Colonic mucosa (tissue), 4 donors: ENCODE results near the gene CCDC194. TPM values are rescaled to one million over a fixed set of nuclear protein-coding genes. Genes with fewer than 3 reads are reported as not detected.

Source experiments
- DNase-seq: peaks from one replicate; pipeline ENCODE4 v3.0.0-alpha.2; 2020
- H3K27ac ChIP-seq: fragments of 200-600 bp; one replicate; pipeline ENCODE4 v1.8.0; 2021
- H3K27me3 ChIP-seq: fragments of 200-600 bp; one replicate; pipeline ENCODE4 v1.8.0; 2021
- H3K36me3 ChIP-seq: fragments of 200-600 bp; one replicate; pipeline ENCODE4 v1.8.0; 2021
- H3K4me1 ChIP-seq: fragments of 200-600 bp; one replicate; pipeline ENCODE4 v1.8.0; 2021; ENCODE audit warnings: mild to moderate bottlenecking
- H3K4me3 ChIP-seq: fragments of 200-600 bp; one replicate; pipeline ENCODE4 v1.8.0; 2021
- H3K9ac ChIP-seq, 2 donors: one replicate each; pipeline ENCODE4 v1.7.0; 2013; ENCODE audit warnings: control low read depth in 2 of 2, low read depth in 2 of 2, low read length in 2 of 2
- H3K9me3 ChIP-seq: fragments of 200-600 bp; one replicate; pipeline ENCODE4 v1.8.0; 2021
- intact Hi-C: fragments of 100-400 bp; cut with DNase I; formaldehyde crosslinking; loops from one replicate; pipeline ENCODE4 v1.14.1; 2022
- total RNA-seq, 2 donors: library from RNA; stranded (reverse); fragmentation: NEBNext Ultra II Directional in 1 of 2; extraction: Animal tissue kit (Norgen Biotek cat#: 25700) in 1 of 2; gene quantifications; one replicate each; pipeline ENCODE4 v1.2.1, GENCODE V29; 2021
- TF ChIP-seq, protein P1 (sequence below): fragments of 200-600 bp; IDR thresholded peaks from one replicate; pipeline ENCODE4 v1.8.0; 2022; ENCODE audit warnings: antibody characterized with exemption, mild to moderate bottlenecking
- donor health status: healthy.
- donor health status: DM: no; HTN: no; CAD: no.
- donor health status: DM: no; HTN: no; CAD: no.

CCDC194 gene
- total RNA-seq, 2 donors from 2014 or later: not detected

DNA sequence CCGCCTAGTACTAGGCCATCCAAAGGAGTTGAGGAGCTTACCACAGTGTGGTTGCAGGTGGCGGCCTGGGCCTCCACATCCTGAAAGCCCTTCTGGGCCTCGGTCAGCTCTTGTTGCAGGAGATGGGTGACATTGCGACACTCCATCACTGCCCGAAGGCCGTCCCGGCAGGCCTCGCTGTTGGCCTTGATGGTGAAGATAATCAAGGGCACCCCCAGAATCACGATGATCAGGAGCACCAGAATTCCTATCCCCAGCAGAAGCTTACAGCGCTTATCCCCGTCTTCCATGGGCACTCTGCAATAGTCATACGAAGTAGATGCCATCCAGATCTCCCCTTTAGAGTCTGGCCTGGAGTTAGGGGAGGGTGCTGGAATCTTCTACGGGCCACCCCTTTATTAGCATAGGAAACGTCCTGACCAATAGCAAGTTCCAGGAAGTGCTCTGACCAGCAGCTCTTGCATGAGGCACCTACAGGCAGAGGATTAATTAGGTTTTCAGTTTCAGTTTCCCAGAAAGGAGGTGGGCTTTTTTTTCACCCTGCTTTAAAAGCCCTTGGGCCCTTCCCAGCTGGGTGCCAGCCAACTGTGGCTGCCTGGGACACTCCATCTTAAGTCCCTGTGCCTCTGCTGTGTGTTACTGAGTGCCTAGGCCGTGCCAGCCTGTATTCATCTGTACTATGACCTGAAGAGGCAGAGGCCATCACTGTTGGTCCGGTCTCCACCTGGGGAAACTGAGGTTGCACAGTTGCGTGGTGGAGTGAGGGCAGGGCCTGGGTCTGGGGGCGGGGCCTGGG is 11.5 kb upstream of the CCDC194 start, which contains the start of gene BST2:
Gene BST2 (minus strand): TSS at position 381 of the 796 bp plus-strand sequence. CDS start 55 bp downstream, at position 326.
- DNase-seq: peak; percentile 38
- intact Hi-C loops: no loop called here
- TF ChIP-seq, protein P1, sequence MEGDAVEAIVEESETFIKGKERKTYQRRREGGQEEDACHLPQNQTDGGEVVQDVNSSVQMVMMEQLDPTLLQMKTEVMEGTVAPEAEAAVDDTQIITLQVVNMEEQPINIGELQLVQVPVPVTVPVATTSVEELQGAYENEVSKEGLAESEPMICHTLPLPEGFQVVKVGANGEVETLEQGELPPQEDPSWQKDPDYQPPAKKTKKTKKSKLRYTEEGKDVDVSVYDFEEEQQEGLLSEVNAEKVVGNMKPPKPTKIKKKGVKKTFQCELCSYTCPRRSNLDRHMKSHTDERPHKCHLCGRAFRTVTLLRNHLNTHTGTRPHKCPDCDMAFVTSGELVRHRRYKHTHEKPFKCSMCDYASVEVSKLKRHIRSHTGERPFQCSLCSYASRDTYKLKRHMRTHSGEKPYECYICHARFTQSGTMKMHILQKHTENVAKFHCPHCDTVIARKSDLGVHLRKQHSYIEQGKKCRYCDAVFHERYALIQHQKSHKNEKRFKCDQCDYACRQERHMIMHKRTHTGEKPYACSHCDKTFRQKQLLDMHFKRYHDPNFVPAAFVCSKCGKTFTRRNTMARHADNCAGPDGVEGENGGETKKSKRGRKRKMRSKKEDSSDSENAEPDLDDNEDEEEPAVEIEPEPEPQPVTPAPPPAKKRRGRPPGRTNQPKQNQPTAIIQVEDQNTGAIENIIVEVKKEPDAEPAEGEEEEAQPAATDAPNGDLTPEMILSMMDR: no peak
- Histone ChIP-seq H3K27me3 (no peaks in the 10 kb centered on the region), H3K27ac (peak within 1 kb of the TSS; percentile 88), H3K4me3 (peak within 1 kb of the TSS; percentile 35), H3K9ac (peak within 1 kb of the TSS; percentile 71 to 83), H3K36me3 (no peaks in the 10 kb centered on the region), H3K9me3 (no peaks in the 10 kb centered on the region), H3K4me1 (peaks cover 3% of the 10 kb centered on the region)

DNA sequence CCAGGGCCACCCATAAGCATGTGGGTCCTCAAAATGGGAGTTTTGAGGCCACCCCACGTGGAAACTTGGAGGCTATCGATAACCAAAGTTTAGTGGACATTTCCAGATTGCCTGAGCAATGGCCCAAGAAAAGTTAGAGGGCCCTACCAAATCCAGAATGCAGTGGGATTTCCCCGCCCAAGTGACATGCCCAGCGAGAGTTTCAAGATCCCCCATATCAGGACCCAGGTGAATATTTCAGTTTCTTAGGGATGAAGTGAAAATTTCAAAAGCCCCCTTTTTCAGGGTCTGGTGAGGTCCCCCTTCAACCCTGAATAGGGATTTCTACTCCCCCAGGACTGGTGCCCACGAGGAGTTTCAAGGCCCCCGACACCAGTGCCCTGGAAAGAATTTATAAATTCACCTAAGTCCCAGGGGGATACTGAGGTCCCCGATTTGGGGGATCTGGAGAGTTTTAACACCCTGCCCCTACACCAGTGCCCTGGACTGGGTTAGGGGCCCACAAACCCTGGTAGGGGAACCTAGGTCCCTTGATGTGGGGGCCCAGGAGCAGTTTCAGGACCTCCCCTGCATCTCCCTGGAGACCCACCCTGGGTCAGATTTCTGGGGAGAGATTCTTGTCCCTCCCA is 10.7 kb upstream of the CCDC194 start:
- Histone ChIP-seq H3K27ac (peak overlapping the region; percentile 88), H3K4me1 (peaks cover 3% of the 10 kb centered on the region), H3K9ac (peak overlapping the region; percentile 71 to 83), H3K36me3 (no peaks in the 10 kb centered on the region), H3K27me3 (no peaks in the 10 kb centered on the region), H3K9me3 (no peaks in the 10 kb centered on the region), H3K4me3 (peak overlapping the region; percentile 35)
- DNase-seq: no peak
- intact Hi-C loops: no loop called here
- TF ChIP-seq, protein P1: no peak

DNA sequence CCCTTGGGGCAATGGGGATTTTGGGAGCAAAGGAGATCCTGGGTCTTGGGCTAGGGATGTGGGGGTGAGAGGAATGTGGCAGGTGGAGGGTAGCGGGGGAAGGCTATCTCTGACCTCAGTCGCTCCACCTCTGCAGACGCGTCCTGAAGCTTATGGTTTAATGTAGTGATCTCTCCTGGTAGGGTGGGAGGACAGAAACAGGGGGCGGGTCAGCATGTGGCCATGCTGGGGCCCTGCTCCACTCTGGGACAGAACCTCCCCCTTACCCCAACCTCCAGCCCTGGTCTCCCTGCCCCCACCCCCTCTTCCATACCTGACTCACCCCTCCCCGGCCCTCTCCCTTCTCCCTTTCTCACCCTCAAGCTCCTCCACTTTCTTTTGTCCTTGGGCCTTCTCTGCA is 10.0 kb upstream of the CCDC194 start:
- Histone ChIP-seq H3K4me1 (peaks cover 3% of the 10 kb centered on the region), H3K27ac (no peak overlapping the region), H3K36me3 (no peaks in the 10 kb centered on the region), H3K9ac (peak overlapping the region in 1 of 2 donors; percentile 83), H3K27me3 (no peaks in the 10 kb centered on the region), H3K9me3 (no peaks in the 10 kb centered on the region), H3K4me3 (peak overlapping the region; percentile 35)
- no peak for DNase-seq
- TF ChIP-seq, protein P1: no peak
- intact Hi-C loops: no loop called here

DNA sequence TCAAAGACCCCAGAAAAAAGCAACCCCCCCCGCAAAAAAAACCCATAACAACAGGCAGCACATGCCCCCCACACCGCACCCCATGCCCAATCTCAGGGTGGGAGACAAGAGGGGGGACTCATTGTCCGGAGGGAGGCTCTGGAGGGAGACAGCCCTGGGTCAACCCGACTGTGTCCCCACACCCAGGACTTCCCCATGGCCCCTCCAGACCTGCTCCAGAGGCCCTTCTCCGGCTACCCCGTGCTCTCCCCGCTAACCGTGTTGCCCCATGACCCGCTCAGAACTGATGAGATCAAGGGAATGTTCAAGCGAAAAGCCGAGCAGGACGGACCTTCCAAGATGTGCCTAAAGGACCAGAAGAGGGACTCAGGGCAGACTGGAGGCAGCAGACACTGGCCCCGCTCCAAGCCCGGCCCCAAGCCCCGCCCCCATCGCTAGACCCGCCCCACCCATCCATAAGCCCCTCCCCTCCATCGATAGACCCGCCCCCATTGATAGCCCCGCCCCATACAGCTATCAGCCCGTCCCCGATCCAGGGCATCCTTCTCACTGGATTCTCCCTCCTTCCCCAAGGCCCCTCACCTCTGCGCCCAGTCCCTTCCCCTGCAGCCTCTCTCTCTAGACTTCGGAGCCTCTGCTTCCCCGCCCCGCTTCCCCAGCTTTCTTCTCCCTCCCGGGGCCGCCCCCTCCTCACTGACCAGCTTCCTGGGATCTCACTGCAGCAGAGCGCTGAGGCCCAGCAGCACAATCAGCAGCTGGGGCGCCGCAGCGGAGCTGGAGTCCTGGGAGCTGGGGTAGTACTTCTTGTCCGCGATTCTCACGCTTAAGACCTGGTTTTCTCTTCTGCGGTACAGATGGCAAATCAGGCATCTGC is 9.2 kb upstream of the CCDC194 start:
- H3K36me3 ChIP-seq: no peaks in the 10 kb centered on the region
- no peak overlapping the region for H3K9ac ChIP-seq
- H3K4me3 ChIP-seq: peak overlapping the region; percentile 35
- H3K9me3 ChIP-seq: no peaks in the 10 kb centered on the region
- TF ChIP-seq, protein P1: no peak
- peaks cover 3% of the 10 kb centered on the region for H3K4me1 ChIP-seq
- no peak overlapping the region for H3K27ac ChIP-seq
- intact Hi-C loops: no loop called here
- DNase-seq: no peak
- H3K27me3 ChIP-seq: no peaks in the 10 kb centered on the region

DNA sequence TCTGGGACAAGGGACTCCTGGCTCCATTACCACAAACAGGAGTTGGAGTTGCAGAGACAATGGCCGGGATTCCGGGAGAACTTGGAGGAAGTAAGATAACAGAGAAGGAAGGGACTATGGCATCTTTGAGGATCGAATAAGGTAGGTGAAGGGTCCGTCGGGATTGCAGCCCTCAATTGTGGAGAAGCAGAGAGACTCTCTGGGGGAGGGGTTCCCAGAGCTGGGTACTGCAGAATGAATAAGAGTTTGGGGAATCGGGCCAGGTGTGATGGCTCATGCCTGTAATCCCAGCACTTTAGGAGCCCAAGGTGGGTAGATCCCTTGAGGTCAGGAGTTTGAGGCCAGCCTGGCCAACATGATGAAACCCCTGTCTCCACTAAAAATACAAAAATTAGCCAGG is 7.6 kb upstream of the CCDC194 start:
- TF ChIP-seq, protein P1: no peak
- Histone ChIP-seq H3K36me3 (no peaks in the 10 kb centered on the region), H3K9ac (no peak overlapping the region), H3K4me1 (peaks cover 3% of the 10 kb centered on the region), H3K9me3 (no peaks in the 10 kb centered on the region), H3K27ac (no peak overlapping the region), H3K4me3 (no peak overlapping the region), H3K27me3 (no peaks in the 10 kb centered on the region)
- intact Hi-C loops: no loop called here
- no peak for DNase-seq
